ENCODE data around the gene MECP2. TPM values are rescaled to one million over a fixed set of nuclear protein-coding genes. Genes with fewer than 3 reads are reported as not detected.

MECP2 gene
- total and polyA plus RNA-seq, 2 of the 13 experiments (the other 11 are each of a cell fraction or from before 2014, with no cell fraction given) = 7.9 to 18.1 TPM

DNA sequence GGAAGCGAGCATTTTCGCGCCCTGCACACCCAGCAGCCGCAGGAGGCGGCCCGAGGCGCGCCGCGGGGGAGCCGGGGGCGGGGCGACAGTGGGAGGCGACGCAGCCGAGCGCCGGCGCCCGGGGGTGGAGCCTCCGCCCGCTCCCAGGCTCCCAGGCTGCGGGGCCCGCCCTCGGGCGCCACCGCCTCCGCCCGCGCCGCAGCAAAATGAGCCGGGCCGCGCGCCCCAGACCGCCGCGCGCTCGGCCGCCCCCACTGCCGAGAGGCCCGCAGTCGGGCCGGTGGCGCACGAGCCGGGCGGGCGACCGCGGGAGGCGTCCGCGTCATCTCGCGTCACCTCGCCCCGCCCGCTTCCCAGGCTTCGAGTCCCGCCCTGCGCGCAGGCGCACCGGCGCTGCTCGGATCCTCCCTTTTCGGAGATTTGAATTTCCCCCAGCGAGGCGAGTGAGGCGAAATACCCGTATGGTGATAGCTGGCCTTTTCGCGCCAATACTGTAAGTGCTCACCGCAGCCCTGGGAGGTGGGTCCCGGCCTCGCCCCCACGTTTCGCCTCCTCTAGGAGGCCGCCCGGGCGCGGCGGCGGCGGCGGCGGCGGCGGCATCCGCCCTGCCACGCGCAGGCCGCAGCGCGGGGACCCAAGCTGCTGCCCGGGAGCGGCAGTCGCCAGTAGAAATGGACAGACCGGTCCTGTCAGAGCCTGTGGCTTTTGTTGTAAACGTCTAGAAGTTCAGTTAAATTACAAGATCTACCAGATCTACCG lies 125.0 kb downstream of the MECP2 start, which contains the start of gene TMEM187 (continued):
- TF ChIP-seq, protein P1, sequence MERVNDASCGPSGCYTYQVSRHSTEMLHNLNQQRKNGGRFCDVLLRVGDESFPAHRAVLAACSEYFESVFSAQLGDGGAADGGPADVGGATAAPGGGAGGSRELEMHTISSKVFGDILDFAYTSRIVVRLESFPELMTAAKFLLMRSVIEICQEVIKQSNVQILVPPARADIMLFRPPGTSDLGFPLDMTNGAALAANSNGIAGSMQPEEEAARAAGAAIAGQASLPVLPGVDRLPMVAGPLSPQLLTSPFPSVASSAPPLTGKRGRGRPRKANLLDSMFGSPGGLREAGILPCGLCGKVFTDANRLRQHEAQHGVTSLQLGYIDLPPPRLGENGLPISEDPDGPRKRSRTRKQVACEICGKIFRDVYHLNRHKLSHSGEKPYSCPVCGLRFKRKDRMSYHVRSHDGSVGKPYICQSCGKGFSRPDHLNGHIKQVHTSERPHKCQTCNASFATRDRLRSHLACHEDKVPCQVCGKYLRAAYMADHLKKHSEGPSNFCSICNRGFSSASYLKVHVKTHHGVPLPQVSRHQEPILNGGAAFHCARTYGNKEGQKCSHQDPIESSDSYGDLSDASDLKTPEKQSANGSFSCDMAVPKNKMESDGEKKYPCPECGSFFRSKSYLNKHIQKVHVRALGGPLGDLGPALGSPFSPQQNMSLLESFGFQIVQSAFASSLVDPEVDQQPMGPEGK (CRISPR knock-in tag; IDR thresholded peaks at IDR 0.05) = 0 out of 2 replicates have a peak, but pooled peaks have one; percentile 23
- TF ChIP-seq TRIM24 (CRISPR knock-in tag; IDR thresholded peaks at IDR 0.05) = no peak
- TF ChIP-seq, protein P2, sequence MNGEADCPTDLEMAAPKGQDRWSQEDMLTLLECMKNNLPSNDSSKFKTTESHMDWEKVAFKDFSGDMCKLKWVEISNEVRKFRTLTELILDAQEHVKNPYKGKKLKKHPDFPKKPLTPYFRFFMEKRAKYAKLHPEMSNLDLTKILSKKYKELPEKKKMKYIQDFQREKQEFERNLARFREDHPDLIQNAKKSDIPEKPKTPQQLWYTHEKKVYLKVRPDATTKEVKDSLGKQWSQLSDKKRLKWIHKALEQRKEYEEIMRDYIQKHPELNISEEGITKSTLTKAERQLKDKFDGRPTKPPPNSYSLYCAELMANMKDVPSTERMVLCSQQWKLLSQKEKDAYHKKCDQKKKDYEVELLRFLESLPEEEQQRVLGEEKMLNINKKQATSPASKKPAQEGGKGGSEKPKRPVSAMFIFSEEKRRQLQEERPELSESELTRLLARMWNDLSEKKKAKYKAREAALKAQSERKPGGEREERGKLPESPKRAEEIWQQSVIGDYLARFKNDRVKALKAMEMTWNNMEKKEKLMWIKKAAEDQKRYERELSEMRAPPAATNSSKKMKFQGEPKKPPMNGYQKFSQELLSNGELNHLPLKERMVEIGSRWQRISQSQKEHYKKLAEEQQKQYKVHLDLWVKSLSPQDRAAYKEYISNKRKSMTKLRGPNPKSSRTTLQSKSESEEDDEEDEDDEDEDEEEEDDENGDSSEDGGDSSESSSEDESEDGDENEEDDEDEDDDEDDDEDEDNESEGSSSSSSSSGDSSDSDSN (CRISPR knock-in tag; IDR thresholded peaks at IDR 0.05) = peak; percentile 7; the same call in 1 of the 2 replicates
- no peak for TF ChIP-seq XRCC5 (optimal IDR thresholded peaks at IDR 0.05; ENCODE audit: low read length)
- TF ChIP-seq ARNTL (CRISPR knock-in tag; IDR thresholded peaks at IDR 0.05) = no peak
- TF ChIP-seq HES4 (CRISPR knock-in tag; IDR thresholded peaks at IDR 0.05; ENCODE audit: borderline replicate concordance) = no peak
- TF ChIP-seq ZNF570 (CRISPR knock-in tag; IDR thresholded peaks at IDR 0.05; ENCODE audit: borderline replicate concordance) = no peak
- no peak for TF ChIP-seq IRF2 (CRISPR knock-in tag; IDR thresholded peaks at IDR 0.05)
- peak; percentile 11 for TF ChIP-seq YY1 (IDR thresholded peaks at IDR 0.05; ENCODE audit: insufficient read depth, insufficient replicate concordance, low read depth, low read length)
- no peak for TF ChIP-seq TSC22D2 (CRISPR knock-in tag; IDR thresholded peaks at IDR 0.05; ENCODE audit: borderline replicate concordance)
- no peak for TF ChIP-seq ZNF232 (CRISPR knock-in tag; IDR thresholded peaks at IDR 0.05; ENCODE audit: borderline replicate concordance)
- TF ChIP-seq SIX1 (CRISPR knock-in tag; IDR thresholded peaks at IDR 0.05; ENCODE audit: borderline replicate concordance) = no peak
- TF ChIP-seq STAG1 (CRISPR knock-in tag; IDR thresholded peaks at IDR 0.05) = no peak
- TF ChIP-seq ZNF720 (CRISPR knock-in tag; IDR thresholded peaks at IDR 0.05) = no peak
- TF ChIP-seq DNMT1 (CRISPR knock-in tag; IDR thresholded peaks at IDR 0.05) = no peak
- no peak for TF ChIP-seq ZNF703 (CRISPR knock-in tag; IDR thresholded peaks at IDR 0.05; ENCODE audit: borderline replicate concordance)
- TF ChIP-seq, protein P3, sequence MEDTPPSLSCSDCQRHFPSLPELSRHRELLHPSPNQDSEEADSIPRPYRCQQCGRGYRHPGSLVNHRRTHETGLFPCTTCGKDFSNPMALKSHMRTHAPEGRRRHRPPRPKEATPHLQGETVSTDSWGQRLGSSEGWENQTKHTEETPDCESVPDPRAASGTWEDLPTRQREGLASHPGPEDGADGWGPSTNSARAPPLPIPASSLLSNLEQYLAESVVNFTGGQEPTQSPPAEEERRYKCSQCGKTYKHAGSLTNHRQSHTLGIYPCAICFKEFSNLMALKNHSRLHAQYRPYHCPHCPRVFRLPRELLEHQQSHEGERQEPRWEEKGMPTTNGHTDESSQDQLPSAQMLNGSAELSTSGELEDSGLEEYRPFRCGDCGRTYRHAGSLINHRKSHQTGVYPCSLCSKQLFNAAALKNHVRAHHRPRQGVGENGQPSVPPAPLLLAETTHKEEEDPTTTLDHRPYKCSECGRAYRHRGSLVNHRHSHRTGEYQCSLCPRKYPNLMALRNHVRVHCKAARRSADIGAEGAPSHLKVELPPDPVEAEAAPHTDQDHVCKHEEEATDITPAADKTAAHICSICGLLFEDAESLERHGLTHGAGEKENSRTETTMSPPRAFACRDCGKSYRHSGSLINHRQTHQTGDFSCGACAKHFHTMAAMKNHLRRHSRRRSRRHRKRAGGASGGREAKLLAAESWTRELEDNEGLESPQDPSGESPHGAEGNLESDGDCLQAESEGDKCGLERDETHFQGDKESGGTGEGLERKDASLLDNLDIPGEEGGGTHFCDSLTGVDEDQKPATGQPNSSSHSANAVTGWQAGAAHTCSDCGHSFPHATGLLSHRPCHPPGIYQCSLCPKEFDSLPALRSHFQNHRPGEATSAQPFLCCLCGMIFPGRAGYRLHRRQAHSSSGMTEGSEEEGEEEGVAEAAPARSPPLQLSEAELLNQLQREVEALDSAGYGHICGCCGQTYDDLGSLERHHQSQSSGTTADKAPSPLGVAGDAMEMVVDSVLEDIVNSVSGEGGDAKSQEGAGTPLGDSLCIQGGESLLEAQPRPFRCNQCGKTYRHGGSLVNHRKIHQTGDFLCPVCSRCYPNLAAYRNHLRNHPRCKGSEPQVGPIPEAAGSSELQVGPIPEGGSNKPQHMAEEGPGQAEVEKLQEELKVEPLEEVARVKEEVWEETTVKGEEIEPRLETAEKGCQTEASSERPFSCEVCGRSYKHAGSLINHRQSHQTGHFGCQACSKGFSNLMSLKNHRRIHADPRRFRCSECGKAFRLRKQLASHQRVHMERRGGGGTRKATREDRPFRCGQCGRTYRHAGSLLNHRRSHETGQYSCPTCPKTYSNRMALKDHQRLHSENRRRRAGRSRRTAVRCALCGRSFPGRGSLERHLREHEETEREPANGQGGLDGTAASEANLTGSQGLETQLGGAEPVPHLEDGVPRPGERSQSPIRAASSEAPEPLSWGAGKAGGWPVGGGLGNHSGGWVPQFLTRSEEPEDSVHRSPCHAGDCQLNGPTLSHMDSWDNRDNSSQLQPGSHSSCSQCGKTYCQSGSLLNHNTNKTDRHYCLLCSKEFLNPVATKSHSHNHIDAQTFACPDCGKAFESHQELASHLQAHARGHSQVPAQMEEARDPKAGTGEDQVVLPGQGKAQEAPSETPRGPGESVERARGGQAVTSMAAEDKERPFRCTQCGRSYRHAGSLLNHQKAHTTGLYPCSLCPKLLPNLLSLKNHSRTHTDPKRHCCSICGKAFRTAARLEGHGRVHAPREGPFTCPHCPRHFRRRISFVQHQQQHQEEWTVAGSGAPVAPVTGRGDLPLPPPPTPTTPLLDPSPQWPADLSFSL (CRISPR knock-in tag; IDR thresholded peaks at IDR 0.05) = no peak
- TF ChIP-seq AGO2 (optimal IDR thresholded peaks at IDR 0.05; ENCODE audit: low read depth, low read length) = peak; percentile 7
